ENCODE data around the gene PMEL.
"Not testable (repeated sequence)": the region's sequence is repeated elsewhere in the genome, so short reads cannot be mapped to it uniquely, and the experiment has no call there.

Gene PMEL

GRCh38 chr12:55926738-55927587 lies 38.9 kb downstream of the PMEL start:
- in situ Hi-C loops (cut with MboI; ENCODE audit: low sequenced_read_pairs): loop anchor here (25.0 kb wide), 1 partner anchor 190 kb away; the partner anchor contains the start of genes CD63 and GDF11

DNA sequence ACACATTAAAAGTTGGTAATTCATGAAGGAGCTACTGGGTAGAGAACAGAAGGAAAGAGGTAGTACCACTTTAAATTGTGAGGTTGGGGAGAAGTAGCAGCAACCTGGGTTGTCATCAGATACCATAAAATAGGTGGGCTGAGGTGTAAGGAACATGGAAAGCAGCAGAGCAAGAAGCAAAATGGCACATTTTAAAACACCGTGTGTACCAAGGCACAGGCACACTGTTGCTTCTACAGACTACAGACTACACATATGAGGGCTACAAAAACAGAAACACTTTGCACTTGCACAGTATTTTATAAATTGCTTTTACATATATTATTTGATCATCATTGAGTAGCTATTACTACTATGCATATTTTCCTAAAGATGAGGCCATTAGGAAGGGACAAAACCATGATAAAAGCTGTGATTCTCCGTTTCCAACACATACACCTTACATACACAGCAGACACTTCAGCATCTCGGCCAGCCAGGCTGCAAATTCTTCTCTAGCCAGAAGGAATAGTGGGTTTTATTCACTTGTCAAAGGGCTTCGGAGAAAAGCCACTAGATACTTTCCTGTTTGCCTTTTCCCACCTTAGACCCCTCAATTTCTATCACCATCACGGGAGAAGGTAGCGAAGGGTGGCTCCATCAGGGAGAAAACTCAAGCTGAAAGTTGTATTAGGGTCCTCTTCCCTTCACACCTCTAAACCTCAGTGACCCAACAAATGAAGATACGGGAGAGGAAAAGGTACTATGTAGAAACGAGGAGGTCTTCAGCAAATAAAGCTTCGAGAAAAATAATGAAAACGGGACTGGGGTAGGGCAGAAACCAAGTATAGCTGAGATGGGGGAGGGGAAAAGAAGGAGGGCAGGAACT lies 39.7 kb downstream of the PMEL start:
- in situ Hi-C loops (cut with MboI; ENCODE audit: low sequenced_read_pairs): loop anchor here (25.0 kb wide), 1 partner anchor 189 kb away; the partner anchor contains the start of genes CD63 and GDF11

- in situ Hi-C loops (cut with MboI; ENCODE audit: low sequenced_read_pairs): loop anchor here (25.0 kb wide), 1 partner anchor 188 kb away; the partner anchor contains the start of genes CD63 and GDF11
Measured at GRCh38 chr12:55925371-55925770, 40.5 kb downstream of the PMEL start.

DNA sequence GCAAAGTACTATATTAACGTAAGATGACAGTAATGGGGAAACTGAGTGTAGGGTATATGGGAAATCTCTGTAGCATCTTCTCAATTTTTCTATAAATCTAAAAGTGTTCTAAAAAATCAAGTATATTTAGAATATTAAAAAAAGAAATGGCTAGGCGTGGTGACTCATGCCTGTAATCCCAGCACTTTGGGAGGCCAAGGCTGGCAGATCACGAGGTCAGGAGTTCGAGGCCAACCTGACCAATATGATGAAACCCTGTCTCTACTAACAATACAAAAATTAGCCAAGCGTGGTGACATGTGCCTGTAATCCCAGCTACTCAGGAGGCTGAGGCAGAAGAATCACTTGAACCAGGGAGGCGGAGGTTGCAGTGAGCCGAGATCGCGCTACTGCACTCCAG lies 42.2 kb downstream of the PMEL start:
- in situ Hi-C loops (cut with MboI; ENCODE audit: low sequenced_read_pairs): not testable (repeated sequence)

DNA sequence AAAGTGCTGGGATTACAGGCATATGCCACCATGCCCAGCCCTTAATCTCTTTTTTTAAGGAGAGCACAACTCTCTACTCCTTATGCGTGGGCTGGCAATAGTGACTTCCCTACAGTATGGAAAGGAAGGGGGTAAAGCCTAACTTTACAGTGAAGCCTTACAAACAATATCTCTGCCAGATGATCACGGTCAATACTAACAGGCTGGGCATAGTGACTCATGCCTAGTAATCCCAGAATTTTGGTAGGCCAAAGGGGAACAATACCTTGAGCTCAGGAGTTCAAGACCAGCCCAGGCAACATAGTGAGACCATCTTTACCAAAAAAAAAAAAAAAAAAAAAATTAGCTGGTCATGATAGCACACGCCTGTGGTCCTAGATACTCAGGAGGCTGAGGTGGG lies 43.7 kb downstream of the PMEL start:
- in situ Hi-C loops (cut with MboI; ENCODE audit: low sequenced_read_pairs): no loop called here

DNA sequence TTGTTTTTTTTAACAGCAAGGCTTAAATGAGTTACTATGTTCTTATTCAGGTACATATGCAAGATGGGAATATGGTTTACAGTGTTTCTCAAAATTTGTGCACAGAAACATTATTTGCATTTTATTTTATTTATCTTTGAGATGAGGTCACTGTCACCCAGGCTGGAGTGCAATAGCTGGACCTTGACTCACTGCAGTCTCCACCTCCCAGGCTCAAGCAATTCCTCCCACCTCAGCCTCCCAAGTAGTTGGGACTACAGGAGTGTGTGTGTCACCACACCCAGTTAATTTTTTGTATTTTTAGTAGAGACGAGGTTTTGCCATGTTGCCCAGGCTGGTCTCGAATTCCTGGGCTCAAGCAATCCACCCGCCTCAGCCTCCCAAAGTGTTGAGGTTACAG lies 46.8 kb downstream of the PMEL start:
- in situ Hi-C loops (cut with MboI; ENCODE audit: low sequenced_read_pairs): not testable (repeated sequence)

- in situ Hi-C loops (cut with MboI; ENCODE audit: low sequenced_read_pairs): no loop called here
Measured at GRCh38 chr12:55915482-55915859, 50.4 kb downstream of the PMEL start.

- in situ Hi-C loops (cut with MboI; ENCODE audit: low sequenced_read_pairs): no loop called here
Measured at GRCh38 chr12:55912908-55913307, 52.9 kb downstream of the PMEL start.

GRCh38 chr12:55909513-55909884 lies 56.3 kb downstream of the PMEL start:
- in situ Hi-C loops (cut with MboI; ENCODE audit: low sequenced_read_pairs): no loop called here

DNA sequence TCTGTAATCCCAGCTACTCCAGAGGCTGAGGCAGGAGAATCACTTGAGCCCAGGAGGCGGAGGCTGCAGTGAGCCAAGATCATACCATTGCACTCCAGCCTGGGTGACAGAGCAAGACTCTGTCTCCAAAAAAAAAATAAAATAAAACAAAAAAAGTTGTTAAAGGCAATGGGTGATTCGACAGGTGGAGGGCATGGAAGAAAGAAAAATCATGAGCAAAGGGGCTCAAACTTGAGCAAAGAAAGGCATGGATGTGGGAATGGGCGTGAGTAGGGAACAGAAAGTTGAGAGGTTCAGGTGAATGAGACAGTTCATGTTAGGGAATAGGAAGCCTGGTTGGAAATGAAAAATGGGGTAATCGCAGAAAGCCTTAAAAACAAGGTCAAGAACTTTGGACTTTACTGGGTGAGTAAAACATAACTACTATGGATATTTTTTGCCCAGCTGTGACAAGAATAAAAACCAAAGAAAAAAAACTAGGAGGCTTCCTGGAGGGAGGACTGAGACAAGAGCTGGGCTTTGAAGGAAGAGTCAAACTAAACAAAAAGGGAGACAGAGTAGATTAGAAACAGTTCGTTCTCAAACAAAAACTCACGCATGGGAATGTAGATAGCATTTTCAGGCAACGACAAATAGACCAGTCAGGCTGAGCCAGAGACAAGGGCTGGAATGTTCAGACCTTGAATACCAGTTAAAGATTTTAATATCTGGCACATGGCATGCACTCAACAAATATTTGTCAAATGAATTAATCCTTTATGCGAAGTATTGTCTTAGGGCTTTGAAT lies 56.9 kb downstream of the PMEL start:
- in situ Hi-C loops (cut with MboI; ENCODE audit: low sequenced_read_pairs): no loop called here

GRCh38 chr12:55906056-55906455 lies 59.8 kb downstream of the PMEL start:
- in situ Hi-C loops (cut with MboI; ENCODE audit: low sequenced_read_pairs): no loop called here
